ENCODE measurements around the gene HMOX2.
A peak's percentile ranks its signal among the peaks of the same experiment; 100 is the strongest.

The HMOX2 gene

GRCh38 chr16:4465977-4466779 lies 10.0 kb upstream of the HMOX2 start:
- TF ChIP-seq CTCF (IDR thresholded peaks at IDR 0.05; ENCODE audit: low read depth, low read length): no peak
- H3K4me3 ChIP-seq (ENCODE audit: low read depth, low read length): no peak overlapping the region

- H3K4me3 ChIP-seq (ENCODE audit: low read depth, low read length): no peak overlapping the region
- TF ChIP-seq CTCF (IDR thresholded peaks at IDR 0.05; ENCODE audit: low read depth, low read length): no peak
Measured at GRCh38 chr16:4467916-4468315, 8.3 kb upstream of the HMOX2 start.

GRCh38 chr16:4468972-4469371 lies 7.2 kb upstream of the HMOX2 start:
- no peak for TF ChIP-seq CTCF (IDR thresholded peaks at IDR 0.05; ENCODE audit: low read depth, low read length)
- no peak overlapping the region for H3K4me3 ChIP-seq (ENCODE audit: low read depth, low read length)

GRCh38 chr16:4471869-4472268 lies 4.3 kb upstream of the HMOX2 start:
- TF ChIP-seq CTCF (IDR thresholded peaks at IDR 0.05; ENCODE audit: low read depth, low read length): no peak
- no peak overlapping the region for H3K4me3 ChIP-seq (ENCODE audit: low read depth, low read length)

GRCh38 chr16:4472880-4473279 lies 3.3 kb upstream of the HMOX2 start:
- TF ChIP-seq CTCF (IDR thresholded peaks at IDR 0.05; ENCODE audit: low read depth, low read length): no peak
- no peak overlapping the region for H3K4me3 ChIP-seq (ENCODE audit: low read depth, low read length)

GRCh38 chr16:4474192-4474961 lies 1.8 kb upstream of the HMOX2 start, which contains the start of gene NMRAL1:
NMRAL1 (minus strand) TSS chr16:4474625; CDS start chr16:4474132, 493 bp downstream.
- no peak for TF ChIP-seq CTCF (IDR thresholded peaks at IDR 0.05; ENCODE audit: low read depth, low read length)
- H3K4me3 ChIP-seq (ENCODE audit: low read depth, low read length): peak within 1 kb of the TSS; percentile 65

- H3K4me3 ChIP-seq (ENCODE audit: low read depth, low read length): no peak overlapping the region
Measured at GRCh38 chr16:4477966-4478365, 1.8 kb downstream of the HMOX2 start.

More at GRCh38 chr16:4477966-4478365, 1.8 kb downstream of the HMOX2 start:
- peak; percentile 13; the same call in 1 of the 2 replicates for TF ChIP-seq CTCF (IDR thresholded peaks at IDR 0.05; ENCODE audit: low read depth, low read length)

All from WI38 (cell line).